Endothelial cell (in vitro differentiated cells): ENCODE data around the gene JDP2. TPM values are rescaled to one million over a fixed set of nuclear protein-coding genes. Genes with fewer than 3 reads are reported as not detected.
"Not testable (repeated sequence)": the region's sequence is repeated elsewhere in the genome, so short reads cannot be mapped to it uniquely, and the experiment has no call there.

Source experiments
- DNase-seq: peaks from one replicate; pipeline ENCODE4 v3.0.0; 2021; ENCODE audit warnings: low spot score
- H3K27ac Mint-ChIP-seq: one replicate; pipeline ENCODE4 v1.8.0; 2021; ENCODE audit warnings: mixed read lengths, inconsistent platforms; ENCODE audit not compliant: unreplicated experiment
- H3K27me3 Mint-ChIP-seq: one replicate; pipeline ENCODE4 v1.8.0; 2021; ENCODE audit warnings: mild to moderate bottlenecking, moderate library complexity, mixed read lengths, inconsistent platforms; ENCODE audit not compliant: unreplicated experiment
- H3K36me3 Mint-ChIP-seq: one replicate; pipeline ENCODE4 v1.8.0; 2021; ENCODE audit warnings: mild to moderate bottlenecking, low read depth, mixed read lengths, inconsistent platforms; ENCODE audit not compliant: unreplicated experiment
- H3K4me1 Mint-ChIP-seq: one replicate; pipeline ENCODE4 v1.8.0; 2021; ENCODE audit warnings: mild to moderate bottlenecking, mixed read lengths, inconsistent platforms; ENCODE audit not compliant: unreplicated experiment
- H3K4me3 Mint-ChIP-seq: one replicate; pipeline ENCODE4 v1.8.0; 2021; ENCODE audit warnings: mild to moderate bottlenecking, mixed read lengths, inconsistent platforms; ENCODE audit not compliant: unreplicated experiment
- H3K9me3 Mint-ChIP-seq: one replicate; pipeline ENCODE4 v1.8.0; 2021; ENCODE audit warnings: mixed read lengths, inconsistent platforms; ENCODE audit not compliant: unreplicated experiment
- CTCF ChIP-seq: fragments of 200-600 bp; sonication (generic); IDR thresholded peaks from one replicate; pipeline ENCODE4 v1.5.0; 2021; ENCODE audit warnings: antibody characterized with exemption; ENCODE audit not compliant: unreplicated experiment
- total RNA-seq: library from RNA; stranded (reverse); fragmentation: NEBNext Ultra II Directional; extraction: Animal tissue kit (Norgen Biotek cat#: 25700); gene quantifications from one replicate; pipeline ENCODE4 v1.2.1, GENCODE V29; 2021; ENCODE audit not compliant: unreplicated experiment

JDP2 gene
- total RNA-seq, 1 donor from 2014 or later, result 5.1 TPM

- no peaks in the 10 kb centered on the region for H3K4me1 Mint-ChIP-seq
- H3K9me3 Mint-ChIP-seq, result no peaks in the 10 kb centered on the region
- H3K27me3 Mint-ChIP-seq, result no peaks in the 10 kb centered on the region
- no peak overlapping the region for H3K4me3 Mint-ChIP-seq
- no peak for DNase-seq
- H3K36me3 Mint-ChIP-seq, result peaks cover 5% of the 10 kb centered on the region
- no peak overlapping the region for H3K27ac Mint-ChIP-seq
- no peak for TF ChIP-seq CTCF
These were observed 41.3 kb downstream of the JDP2 start for GRCh38 chr14:75469164-75469563.

GRCh38 chr14:75469606-75470237, 41.9 kb downstream of the JDP2 start:
- Mint-ChIP-seq H3K27me3 (no peaks in the 10 kb centered on the region), H3K36me3 (peaks cover 5% of the 10 kb centered on the region), H3K9me3 (no peaks in the 10 kb centered on the region), H3K27ac (no peak overlapping the region), H3K4me1 (no peaks in the 10 kb centered on the region), H3K4me3 (no peak overlapping the region)
- no peak for TF ChIP-seq CTCF
- no peak for DNase-seq

DNA sequence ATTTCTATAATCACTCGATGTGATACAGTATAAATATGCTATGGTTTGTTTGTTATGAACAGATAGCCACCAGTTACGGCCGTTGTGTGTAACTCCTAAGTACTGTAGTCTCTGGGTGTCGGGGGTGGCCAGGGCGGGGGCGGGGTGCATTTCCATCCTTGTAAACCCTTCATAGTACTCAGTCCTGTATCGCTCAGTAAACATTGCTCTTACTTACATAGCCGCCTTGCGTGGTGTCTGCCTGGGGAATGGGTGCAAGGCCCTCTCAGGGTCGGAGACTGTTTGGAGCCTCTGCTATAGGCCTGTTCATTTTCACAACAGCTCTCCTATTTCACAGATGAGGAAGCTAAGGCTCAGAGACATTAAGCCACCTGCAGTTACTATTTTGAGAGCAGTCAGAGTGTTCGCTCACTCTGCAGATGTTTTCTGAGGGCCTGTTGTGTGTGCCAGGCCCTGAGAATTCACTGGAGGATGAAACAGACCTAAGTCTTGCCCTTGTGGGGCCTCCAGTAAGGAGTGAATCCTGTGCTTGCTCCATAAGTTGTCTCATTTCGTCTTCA, 42.5 kb downstream of the JDP2 start:
- Mint-ChIP-seq H3K9me3 (no peaks in the 10 kb centered on the region), H3K27me3 (no peaks in the 10 kb centered on the region), H3K27ac (no peak overlapping the region), H3K4me3 (no peak overlapping the region), H3K36me3 (peaks cover 5% of the 10 kb centered on the region), H3K4me1 (no peaks in the 10 kb centered on the region)
- DNase-seq, result no peak
- TF ChIP-seq CTCF, result no peak

GRCh38 chr14:75471059-75471458, 43.2 kb downstream of the JDP2 start:
- H3K27me3 Mint-ChIP-seq, result no peaks in the 10 kb centered on the region
- H3K4me3 Mint-ChIP-seq, result no peak overlapping the region

DNA sequence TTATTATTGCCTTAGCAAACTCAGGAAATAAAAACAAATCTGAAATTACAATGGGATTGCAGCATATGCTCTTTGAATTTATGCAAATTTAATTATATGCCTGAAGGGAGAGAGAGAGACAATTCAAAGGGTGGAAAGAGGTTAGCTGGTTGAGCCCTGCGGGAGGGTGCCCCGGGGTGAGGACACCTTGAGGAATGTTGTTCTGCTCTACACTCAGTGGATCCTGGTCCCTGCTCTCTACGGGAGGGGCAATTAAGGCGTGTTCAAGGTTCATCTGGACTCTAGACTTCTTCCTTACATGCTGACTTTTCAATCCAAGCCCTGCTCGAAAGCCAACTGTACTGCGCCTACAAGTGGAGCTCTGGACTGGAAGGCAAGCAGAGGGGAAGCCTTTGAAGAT, 46.3 kb downstream of the JDP2 start:
- not testable (repeated sequence) for H3K27me3 Mint-ChIP-seq, DNase-seq, H3K4me1 Mint-ChIP-seq, H3K9me3 Mint-ChIP-seq, H3K36me3 Mint-ChIP-seq, H3K27ac Mint-ChIP-seq, H3K4me3 Mint-ChIP-seq

More at GRCh38 chr14:75471059-75471458, 43.2 kb downstream of the JDP2 start:
- peaks cover 5% of the 10 kb centered on the region for H3K36me3 Mint-ChIP-seq
- no peak for DNase-seq
- no peaks in the 10 kb centered on the region for H3K4me1 Mint-ChIP-seq
- TF ChIP-seq CTCF, result no peak
- H3K9me3 Mint-ChIP-seq, result no peaks in the 10 kb centered on the region
- H3K27ac Mint-ChIP-seq, result no peak overlapping the region
